ENCODE data around the gene ACD.

GRCh38 chr16:67672306-67672705 is 12.2 kb upstream of the ACD start:
- TF ChIP-seq TCF7L2 (IDR thresholded peaks at IDR 0.05; ENCODE audit: borderline replicate concordance, low read depth, low read length), result no peak
- TF ChIP-seq ZNF621 (tag by site-specific recombination; IDR thresholded peaks at IDR 0.05), result no peak
- no peak for TF ChIP-seq CTCF (tag by site-specific recombination; IDR thresholded peaks at IDR 0.05)
- no peak for TF ChIP-seq ZNF843 (tag by site-specific recombination; IDR thresholded peaks at IDR 0.05)
- no peak for TF ChIP-seq ZNF76 (tag by site-specific recombination; IDR thresholded peaks at IDR 0.05; ENCODE audit: borderline replicate concordance, low read depth)
- TF ChIP-seq ZNF561 (tag by site-specific recombination; IDR thresholded peaks at IDR 0.05; ENCODE audit: borderline replicate concordance), result no peak
- TF ChIP-seq, protein P1, sequence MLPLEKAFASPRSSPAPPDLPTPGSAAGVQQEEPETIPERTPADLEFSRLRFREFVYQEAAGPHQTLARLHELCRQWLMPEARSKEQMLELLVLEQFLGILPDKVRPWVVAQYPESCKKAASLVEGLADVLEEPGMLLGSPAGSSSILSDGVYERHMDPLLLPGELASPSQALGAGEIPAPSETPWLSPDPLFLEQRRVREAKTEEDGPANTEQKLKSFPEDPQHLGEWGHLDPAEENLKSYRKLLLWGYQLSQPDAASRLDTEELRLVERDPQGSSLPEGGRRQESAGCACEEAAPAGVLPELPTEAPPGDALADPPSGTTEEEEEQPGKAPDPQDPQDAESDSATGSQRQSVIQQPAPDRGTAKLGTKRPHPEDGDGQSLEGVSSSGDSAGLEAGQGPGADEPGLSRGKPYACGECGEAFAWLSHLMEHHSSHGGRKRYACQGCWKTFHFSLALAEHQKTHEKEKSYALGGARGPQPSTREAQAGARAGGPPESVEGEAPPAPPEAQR (tag by site-specific recombination; IDR thresholded peaks at IDR 0.05), result no peak

All from HEK293 (cell line).